Stimulated activated CD8-positive, alpha-beta memory T cell treated with anti-CD3 and anti-CD28 coated beads, Interleukin-4, amount 100 ng/mL, for 48 hours (primary cell): ENCODE results near the gene EBP.
"Not testable (repeated sequence)": the region's sequence is repeated elsewhere in the genome, so short reads cannot be mapped to it uniquely, and the experiment has no call there.

Experiments
- DNase-seq: peaks from one replicate; pipeline ENCODE4 v3.0.0-alpha.2; 2020

The EBP gene

GRCh38 chrX:48531358-48531959 is 9.9 kb downstream of the EBP start:
- DNase-seq: peak; percentile 27

GRCh38 chrX:48532161-48532560 is 10.6 kb downstream of the EBP start:
- DNase-seq: no peak

- no peak for DNase-seq
These were observed 11.6 kb downstream of the EBP start for GRCh38 chrX:48533165-48533564.

- no peak for DNase-seq
These were observed 17.2 kb downstream of the EBP start for GRCh38 chrX:48538641-48539344.

GRCh38 chrX:48539345-48540027 is 17.9 kb downstream of the EBP start, which contains the start of gene TBC1D25:
Gene TBC1D25, plus strand, starts transcription at chrX:48539714. Its CDS starts 84 bp downstream, at chrX:48539798.
- DNase-seq: peak; percentile 96

- peak; percentile 72 for DNase-seq
These were observed 18.4 kb downstream of the EBP start for GRCh38 chrX:48540028-48540375.

- no peak for DNase-seq
These were observed 18.9 kb downstream of the EBP start for GRCh38 chrX:48540480-48540879.

- no peak for DNase-seq
These were observed 19.7 kb downstream of the EBP start for GRCh38 chrX:48541140-48541814.

- DNase-seq: no peak
These were observed 27.3 kb downstream of the EBP start for GRCh38 chrX:48548871-48549270.

- not testable (repeated sequence) for DNase-seq
These were observed 34.2 kb downstream of the EBP start for GRCh38 chrX:48555731-48556325.

GRCh38 chrX:48558271-48558670 is 36.7 kb downstream of the EBP start:
- DNase-seq: no peak

GRCh38 chrX:48559636-48560035 is 38.0 kb downstream of the EBP start:
- no peak for DNase-seq

- no peak for DNase-seq
These were observed 38.4 kb downstream of the EBP start for GRCh38 chrX:48560056-48560455.

GRCh38 chrX:48560681-48561080 is 39.1 kb downstream of the EBP start:
- DNase-seq: no peak

GRCh38 chrX:48569958-48570357 is 48.4 kb downstream of the EBP start:
- no peak for DNase-seq

- DNase-seq: peak; percentile 34
These were observed 52.2 kb downstream of the EBP start for GRCh38 chrX:48573690-48574269.

- DNase-seq: peak; percentile 90
These were observed 53.0 kb downstream of the EBP start, which contains the start of gene RBM3 for GRCh38 chrX:48574270-48575266. Gene RBM3, plus strand, starts transcription at chrX:48574484. Its CDS starts 697 bp downstream, at chrX:48575181.

- no peak for DNase-seq
These were observed 54.0 kb downstream of the EBP start for GRCh38 chrX:48575642-48576041.

GRCh38 chrX:48576108-48576507 is 54.5 kb downstream of the EBP start:
- no peak for DNase-seq
